Gastroesophageal sphincter (tissue), 4 donors: Measurements from ENCODE around the gene TRIM69. TPM values are rescaled to one million over a fixed set of nuclear protein-coding genes. Genes with fewer than 3 reads are reported as not detected.

Source experiments
- ATAC-seq: fragments of 150-250 bp; one replicate; pipeline ENCODE4 v1.9.1; 2016; ENCODE audit warnings: mild to moderate bottlenecking, moderate library complexity
- H3K27ac ChIP-seq, 4 donors: fragments of 200-600 bp; sonication (generic) in 3 of 4; 1 replicate in 3 of 4; 2 replicates in 1 of 4; pipeline ENCODE4 v1.5.1; 2016 to 2019
- H3K27me3 ChIP-seq: fragments of 200-600 bp; sonication (generic); one replicate; pipeline ENCODE4 v1.5.1; 2019
- H3K36me3 ChIP-seq, 2 donors: fragments of 200-600 bp; sonication (generic); one replicate each; pipeline ENCODE4 v1.5.1; 2019; ENCODE audit warnings: control low read depth in 1 of 2
- H3K4me1 ChIP-seq, 3 donors: fragments of 200-600 bp; sonication (generic); 1 replicate in 2 of 3; 2 replicates in 1 of 3; pipeline ENCODE4 v1.5.1; 2016 to 2019; ENCODE audit warnings: control low read depth in 2 of 3
- H3K4me3 ChIP-seq, 2 donors: fragments of 200-600 bp; sonication (generic); one replicate each; pipeline ENCODE4 v1.5.1; 2019; ENCODE audit warnings: mild to moderate bottlenecking in 1 of 2, moderate library complexity in 1 of 2
- H3K9me3 ChIP-seq, 3 donors: fragments of 200-600 bp; sonication (generic); one replicate each; pipeline ENCODE4 v1.5.1; 2017 to 2019; ENCODE audit warnings: control low read depth in 2 of 3
- EP300 ChIP-seq: sonication (generic); formaldehyde crosslinking; IDR thresholded peaks from one replicate; pipeline ENCODE4 v1.6.1; 2017; ENCODE audit warnings: antibody characterized with exemption, mild to moderate bottlenecking
- POLR2A ChIP-seq, 2 donors: fragments of 450-650 bp; IDR thresholded peaks; one replicate each; pipeline ENCODE4 v1.6.1; 2017; ENCODE audit warnings: antibody characterized with exemption in 2 of 2, mild to moderate bottlenecking in 2 of 2, moderate library complexity in 1 of 2
- POLR2AphosphoS5 ChIP-seq: sonication (generic); formaldehyde crosslinking; IDR thresholded peaks from one replicate; pipeline ENCODE4 v1.6.1; 2017; ENCODE audit warnings: antibody characterized with exemption
- WGBS, 2 donors: methylation state at CpG; one replicate each; pipeline ENCODE4 v1.1.5; 2018; ENCODE audit warnings: low coverage in 1 of 2; 5-methylcytosine and 5-hydroxymethylcytosine counted together
- total RNA-seq, 4 donors: library from RNA; depleted of rRNA; stranded (reverse); fragments of >200 nt; gene quantifications; one replicate each; pipeline ENCODE4 v1.1.0, GENCODE V29; 2016
- TF ChIP-seq, protein P1 (sequence below), 4 experiments: fragments of 200-600 bp in 2 of 4; fragments of 450-650 bp in 2 of 4; sonication (generic) in 1 of 4; IDR thresholded peaks; one replicate each; pipeline ENCODE4 v1.5.1; 2017 to 2019; ENCODE audit warnings: antibody characterized with exemption in 4 of 4, mild to moderate bottlenecking in 2 of 4, moderate library complexity in 2 of 4

Gene TRIM69
- total RNA-seq, 4 donors from 2014 or later, result 22.9 to 31.1 (median 24.3) TPM

DNA sequence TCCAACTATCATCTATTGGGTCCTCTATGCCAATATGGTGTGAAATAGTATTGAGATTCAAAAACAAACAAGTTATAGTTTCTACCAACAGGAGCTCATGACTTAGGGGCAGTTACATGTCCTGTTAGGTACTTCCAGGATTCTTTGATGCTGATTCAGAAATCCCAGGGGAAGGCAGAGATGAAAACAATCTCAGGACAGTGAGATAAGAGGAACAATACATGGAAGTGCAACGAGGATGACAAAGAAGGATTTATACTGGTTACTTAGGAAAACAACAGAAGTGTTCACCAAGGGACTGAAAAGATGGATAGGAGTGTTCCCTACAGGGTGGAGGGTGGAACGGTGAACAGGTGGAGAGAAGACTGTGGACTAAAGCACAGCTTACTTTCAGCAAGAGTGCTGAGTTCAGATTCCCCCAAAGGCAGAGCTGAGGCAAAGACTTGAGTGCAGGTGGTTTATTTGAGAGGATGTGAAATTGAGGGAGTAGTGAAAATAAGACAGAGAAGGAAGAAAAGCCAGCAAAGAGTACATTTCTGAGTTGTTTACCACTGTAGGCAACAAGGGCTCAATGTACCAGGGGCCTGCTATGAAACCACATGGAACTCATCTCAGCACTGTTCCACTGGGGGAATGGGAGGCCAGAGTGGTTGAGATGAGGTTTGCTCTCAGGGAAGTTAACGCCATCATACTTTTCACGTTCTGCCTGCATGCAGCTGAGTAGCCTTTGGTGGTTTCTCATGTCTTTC lies 68.1 kb downstream of the TRIM69 start:
- Histone ChIP-seq H3K4me3 (no peak overlapping the region), H3K27ac (no peak overlapping the region), H3K36me3 (no peaks in the 10 kb centered on the region), H3K9me3 (no peaks in the 10 kb centered on the region), H3K27me3 (peaks cover 6% of the 10 kb centered on the region), H3K4me1 (no peaks in the 10 kb centered on the region)
- WGBS, 2 donors, result 70 to 74% methylated on average over 3 to 4 of the region's 4 CpGs
- no peak for ATAC-seq
- no peak for TF ChIP-seq POLR2AphosphoS5
- TF ChIP-seq POLR2A (IDR thresholded peaks at IDR 0.05), result no peak
- TF ChIP-seq EP300, result no peak
- TF ChIP-seq, protein P1, sequence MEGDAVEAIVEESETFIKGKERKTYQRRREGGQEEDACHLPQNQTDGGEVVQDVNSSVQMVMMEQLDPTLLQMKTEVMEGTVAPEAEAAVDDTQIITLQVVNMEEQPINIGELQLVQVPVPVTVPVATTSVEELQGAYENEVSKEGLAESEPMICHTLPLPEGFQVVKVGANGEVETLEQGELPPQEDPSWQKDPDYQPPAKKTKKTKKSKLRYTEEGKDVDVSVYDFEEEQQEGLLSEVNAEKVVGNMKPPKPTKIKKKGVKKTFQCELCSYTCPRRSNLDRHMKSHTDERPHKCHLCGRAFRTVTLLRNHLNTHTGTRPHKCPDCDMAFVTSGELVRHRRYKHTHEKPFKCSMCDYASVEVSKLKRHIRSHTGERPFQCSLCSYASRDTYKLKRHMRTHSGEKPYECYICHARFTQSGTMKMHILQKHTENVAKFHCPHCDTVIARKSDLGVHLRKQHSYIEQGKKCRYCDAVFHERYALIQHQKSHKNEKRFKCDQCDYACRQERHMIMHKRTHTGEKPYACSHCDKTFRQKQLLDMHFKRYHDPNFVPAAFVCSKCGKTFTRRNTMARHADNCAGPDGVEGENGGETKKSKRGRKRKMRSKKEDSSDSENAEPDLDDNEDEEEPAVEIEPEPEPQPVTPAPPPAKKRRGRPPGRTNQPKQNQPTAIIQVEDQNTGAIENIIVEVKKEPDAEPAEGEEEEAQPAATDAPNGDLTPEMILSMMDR (IDR thresholded peaks at IDR 0.05), result no peak

DNA sequence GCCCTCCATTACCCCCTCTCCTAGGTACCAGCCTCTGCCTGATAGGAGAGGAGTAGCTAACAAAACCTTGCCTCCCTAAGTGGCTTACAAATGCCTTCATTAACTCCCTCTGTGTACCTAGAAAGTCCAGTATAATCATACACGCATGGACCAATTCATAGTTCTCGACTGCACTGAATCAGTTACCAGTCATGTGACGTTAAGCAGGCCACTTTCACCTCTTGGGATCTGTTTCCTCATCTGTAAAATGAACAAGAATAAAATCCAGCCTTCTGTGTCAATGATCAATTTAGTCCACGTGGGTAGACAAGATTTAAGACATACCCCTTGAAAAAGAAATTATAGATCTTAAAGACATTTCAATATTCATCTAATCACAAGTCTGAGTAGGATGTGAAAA lies 72.2 kb downstream of the TRIM69 start:
- no peaks in the 10 kb centered on the region for H3K36me3 ChIP-seq
- H3K4me3 ChIP-seq, result no peak overlapping the region
- no peak for ATAC-seq
- no peak overlapping the region for H3K27ac ChIP-seq
- 43 to 75% methylated on average over 1 to 4 of the region's 4 CpGs for WGBS, 2 donors
- no peaks in the 10 kb centered on the region for H3K9me3 ChIP-seq
- H3K27me3 ChIP-seq, result peaks cover 10% of the 10 kb centered on the region
- H3K4me1 ChIP-seq, result no peaks in the 10 kb centered on the region
- TF ChIP-seq POLR2A (IDR thresholded peaks at IDR 0.05) (no peak), POLR2AphosphoS5 (no peak), EP300 (no peak)
- TF ChIP-seq, protein P1 (IDR thresholded peaks at IDR 0.05), result no peak

DNA sequence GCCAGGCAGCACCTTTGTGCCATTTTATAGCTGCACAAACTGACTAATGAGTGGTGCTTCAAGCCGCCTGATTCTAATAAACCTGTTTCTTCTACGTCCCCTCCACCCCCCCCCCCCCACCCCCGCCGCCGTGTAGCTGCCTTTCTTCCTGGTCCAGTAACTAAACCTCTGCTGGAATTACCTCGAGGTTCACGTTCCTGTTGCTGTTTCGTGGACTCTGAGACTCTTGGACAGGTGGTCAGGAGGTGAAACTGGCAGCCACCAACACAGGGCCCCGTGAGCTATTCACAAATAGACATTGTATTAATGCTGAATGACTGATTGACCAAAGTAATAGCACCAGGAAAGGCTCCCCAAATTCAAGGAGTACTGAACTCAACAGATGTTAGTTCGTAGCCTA lies 73.9 kb downstream of the TRIM69 start:
- H3K27me3 ChIP-seq, result peaks cover 10% of the 10 kb centered on the region
- H3K36me3 ChIP-seq, result no peaks in the 10 kb centered on the region
- ATAC-seq, result no peak
- no peaks in the 10 kb centered on the region for H3K4me1 ChIP-seq
- H3K9me3 ChIP-seq, result no peaks in the 10 kb centered on the region
- H3K27ac ChIP-seq, result no peak overlapping the region
- H3K4me3 ChIP-seq, result no peak overlapping the region
- 67 to 78% methylated on average over 1 to 3 of the region's 10 CpGs for WGBS, 2 donors
- TF ChIP-seq EP300 (no peak), POLR2AphosphoS5 (no peak), POLR2A (IDR thresholded peaks at IDR 0.05) (no peak)
- TF ChIP-seq, protein P1 (IDR thresholded peaks at IDR 0.05), result no peak

DNA sequence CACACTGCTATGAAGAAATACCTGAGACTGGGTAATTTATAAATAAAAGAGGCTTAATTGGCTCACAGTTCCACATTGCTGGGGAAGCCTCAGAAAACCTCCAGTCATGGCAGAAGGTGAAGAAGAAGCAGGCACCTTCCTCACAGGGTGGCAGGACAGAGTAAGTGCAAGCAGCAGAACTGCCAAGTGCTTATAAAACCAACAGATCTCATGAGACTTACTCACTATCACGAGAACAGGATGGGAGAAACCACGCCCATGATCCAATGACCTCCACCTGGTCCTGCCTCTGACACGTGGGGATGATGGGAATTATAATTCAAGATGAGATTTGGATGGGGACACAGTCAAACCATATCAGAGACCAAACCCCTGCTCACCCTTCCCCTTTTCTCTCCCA lies 75.0 kb downstream of the TRIM69 start:
- TF ChIP-seq, protein P1 (IDR thresholded peaks at IDR 0.05), result no peak
- no peak for TF ChIP-seq EP300
- TF ChIP-seq POLR2AphosphoS5, result no peak
- TF ChIP-seq POLR2A (IDR thresholded peaks at IDR 0.05), result no peak
- Histone ChIP-seq H3K27me3 (peaks cover 14% of the 10 kb centered on the region), H3K4me1 (no peaks in the 10 kb centered on the region), H3K9me3 (no peaks in the 10 kb centered on the region), H3K36me3 (no peaks in the 10 kb centered on the region), H3K4me3 (no peak overlapping the region), H3K27ac (no peak overlapping the region)
- WGBS, 2 donors, result 36 to 38% methylated on average over 3 of the region's 3 CpGs
- no peak for ATAC-seq

DNA sequence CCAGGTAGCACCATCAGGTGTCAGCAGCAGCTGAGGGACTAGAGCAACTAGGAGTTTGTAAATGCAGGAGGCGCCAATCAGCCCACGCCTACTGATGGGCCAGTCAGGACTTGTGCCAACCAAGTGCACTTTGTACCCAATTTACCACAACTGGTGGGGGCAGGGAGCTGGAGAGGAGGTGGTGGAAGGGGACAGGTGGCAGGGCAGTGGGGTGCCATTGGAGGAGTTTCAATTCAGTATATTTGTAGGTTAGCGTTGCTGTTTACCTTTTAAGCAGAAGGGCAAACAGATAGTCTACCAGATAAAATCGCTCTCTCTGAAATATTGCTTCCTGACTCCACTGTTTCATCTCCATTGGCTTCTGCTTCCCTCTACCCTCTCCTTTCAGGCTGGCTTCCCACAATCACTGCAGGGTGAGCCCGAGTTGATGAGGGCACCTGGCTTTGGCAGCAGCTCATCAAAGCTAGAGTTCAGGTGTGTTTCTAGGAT lies 75.7 kb downstream of the TRIM69 start:
- no peak overlapping the region for H3K27ac ChIP-seq
- no peak overlapping the region for H3K4me3 ChIP-seq
- no peaks in the 10 kb centered on the region for H3K36me3 ChIP-seq
- TF ChIP-seq POLR2A (IDR thresholded peaks at IDR 0.05) (no peak), EP300 (no peak)
- ATAC-seq, result no peak
- H3K9me3 ChIP-seq, result no peaks in the 10 kb centered on the region
- peaks cover 14% of the 10 kb centered on the region for H3K27me3 ChIP-seq
- whole genome bisulfite sequencing, 2 donors, result 64 to 68% methylated on average over 2 to 5 of the region's 5 CpGs
- H3K4me1 ChIP-seq, result no peaks in the 10 kb centered on the region
